Occipital lobe (tissue), 2 donors: ENCODE measurements around the gene HMGB4. TPM values are rescaled to one million over a fixed set of nuclear protein-coding genes. Genes with fewer than 3 reads are reported as not detected.

Experiments used
- DNase-seq: peaks from one replicate; lab custom pipeline; 2025; lab: John Stamatoyannopoulos, UW
- total RNA-seq: library from RNA; depleted of rRNA; stranded (reverse); fragments of >200 nt; gene quantifications from one replicate; pipeline ENCODE4 v1.2.3, GENCODE V29; 2014

Gene HMGB4
- total RNA-seq, 1 donor from 2014 or later: not detected

DNA sequence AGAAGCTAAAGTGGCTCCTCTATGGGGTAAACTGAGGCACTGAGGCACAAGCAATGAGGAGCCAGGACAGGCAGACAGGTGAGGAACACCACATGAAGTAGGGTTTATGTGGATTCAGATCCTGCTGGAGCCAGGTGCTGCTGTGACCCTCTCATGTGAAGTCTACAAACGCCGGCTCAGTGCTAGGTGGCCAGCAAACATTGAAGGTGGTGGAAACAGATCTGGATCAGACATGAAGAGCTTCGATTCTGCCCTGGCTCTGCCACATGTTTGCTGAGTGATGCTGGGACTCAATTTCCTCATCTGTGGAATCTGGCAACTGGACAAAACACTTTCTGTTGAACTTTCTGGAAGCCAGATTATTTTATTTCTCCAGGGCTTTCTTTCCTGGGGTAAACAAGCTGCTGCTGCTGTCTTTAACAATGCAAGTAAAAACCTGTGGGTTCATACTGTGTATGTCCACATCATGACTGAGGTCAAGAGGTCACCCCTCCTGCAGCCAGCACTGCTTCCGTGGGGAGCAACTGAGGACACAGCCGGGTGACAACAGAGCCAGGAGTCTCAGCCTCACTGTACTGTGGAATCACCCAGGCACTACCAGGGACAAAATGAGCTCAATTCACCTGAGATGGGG, 33.3 kb downstream of the HMGB4 start:
- no peak for DNase-seq

- DNase-seq: no peak
Observed at GRCh38 chr1:33898406-33898805, 34.5 kb downstream of the HMGB4 start.

GRCh38 chr1:33898881-33899280, 35.0 kb downstream of the HMGB4 start:
- DNase-seq: no peak

- no peak for DNase-seq
Observed at GRCh38 chr1:33899746-33900145, 35.9 kb downstream of the HMGB4 start.

GRCh38 chr1:33902486-33903209, 38.8 kb downstream of the HMGB4 start:
- no peak for DNase-seq

GRCh38 chr1:33903210-33903589, 39.3 kb downstream of the HMGB4 start:
- DNase-seq: no peak

DNA sequence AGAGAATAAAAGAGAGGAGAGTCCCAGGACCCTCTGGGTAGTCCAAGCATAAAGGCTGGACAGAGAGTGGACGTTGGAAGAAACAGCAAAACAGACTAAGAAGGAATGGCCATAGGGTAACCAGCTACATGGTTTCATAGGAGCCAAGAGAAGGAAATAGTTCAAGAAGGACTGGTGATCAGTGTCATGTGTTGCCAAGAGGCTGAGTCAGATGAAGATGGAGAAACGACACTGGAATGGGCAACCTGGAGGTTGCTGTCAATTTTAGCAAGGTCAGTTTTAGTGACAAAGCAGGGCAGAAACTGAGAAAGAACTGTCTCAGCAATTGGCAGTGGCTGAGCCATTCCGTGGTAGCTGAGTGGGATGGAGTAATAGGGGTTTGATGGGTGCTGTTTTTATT, 41.4 kb downstream of the HMGB4 start:
- DNase-seq: no peak

- DNase-seq: no peak
Observed at GRCh38 chr1:33906156-33906555, 42.3 kb downstream of the HMGB4 start.

- DNase-seq: no peak
Observed at GRCh38 chr1:33908324-33908956, 44.6 kb downstream of the HMGB4 start.
